WTC11 (cell line): ENCODE data around the gene FGFR4. TPM values are rescaled to one million over a fixed set of nuclear protein-coding genes. Genes with fewer than 3 reads are reported as not detected.

ENCODE experiments used
- ATAC-seq: fragments of 200-7000 bp; cut with Tn5 transposase; 2 replicates; pipeline ENCODE4 v1.10.0; 2021; ENCODE audit warnings: mild to moderate bottlenecking, moderate library complexity
- CTCF ChIA-PET: fragments of 300-600 bp; sonication (Branson Sonifier 250); formaldehyde crosslinking; loops from one replicate; lab custom pipeline; 2021; ENCODE audit warnings: antibody characterized with exemption; lab: Charles Lee
- POLR2A ChIA-PET: fragments of 350-600 bp; sonication (Branson Sonifier 250); formaldehyde crosslinking; loops from one replicate; lab custom pipeline; 2021; ENCODE audit warnings: antibody characterized with exemption; lab: Charles Lee
- DNase-seq: peaks from one replicate; pipeline ENCODE4 v3.0.0; 2021; ENCODE audit warnings: low spot score
- H3K27ac Mint-ChIP-seq: 2 replicates; pipeline ENCODE4 v1.8.0; 2021; ENCODE audit warnings: mixed read lengths
- H3K27me3 Mint-ChIP-seq: 2 replicates; pipeline ENCODE4 v1.8.0; 2021; ENCODE audit warnings: low read depth, mild to moderate bottlenecking, moderate library complexity, mixed read lengths
- H3K36me3 Mint-ChIP-seq: 2 replicates; pipeline ENCODE4 v1.8.0; 2021; ENCODE audit warnings: mixed read lengths
- H3K4me1 Mint-ChIP-seq: 2 replicates; pipeline ENCODE4 v1.8.0; 2022; ENCODE audit warnings: mixed read lengths
- H3K4me3 Mint-ChIP-seq: 2 replicates; pipeline ENCODE4 v1.8.0; 2021; ENCODE audit warnings: mild to moderate bottlenecking, moderate library complexity, mixed read lengths
- H3K9me3 Mint-ChIP-seq: 2 replicates; pipeline ENCODE4 v1.8.0; 2021; ENCODE audit warnings: mixed read lengths
- ATF1 ChIP-seq: sonication (generic); formaldehyde crosslinking; IDR thresholded peaks from 2 replicates; pipeline ENCODE4 v1.8.1; 2023; ENCODE audit warnings: mild to moderate bottlenecking, moderate library complexity, missing genetic modification reagents
- ELF4 ChIP-seq: sonication (generic); formaldehyde crosslinking; IDR thresholded peaks from 2 replicates; pipeline ENCODE4 v1.8.1; 2022; ENCODE audit warnings: low read depth, mild to moderate bottlenecking, moderate library complexity, missing genetic modification reagents
- ERG ChIP-seq: fragments of 250-450 bp; sonication (Bioruptor Pico); IDR thresholded peaks from 2 replicates; pipeline ENCODE4 v1.8.0; 2021; ENCODE audit warnings: mild to moderate bottlenecking
- FOXP4 ChIP-seq: sonication (generic); formaldehyde crosslinking; IDR thresholded peaks from 2 replicates; pipeline ENCODE4 v1.8.0; 2022; ENCODE audit warnings: mild to moderate bottlenecking, missing genetic modification reagents
- GABPB1 ChIP-seq: sonication (generic); formaldehyde crosslinking; IDR thresholded peaks from 2 replicates; pipeline ENCODE4 v1.8.1; 2023; ENCODE audit warnings: mild to moderate bottlenecking, missing genetic modification reagents
- SOX15 ChIP-seq: fragments of 250-450 bp; sonication (Bioruptor Pico); IDR thresholded peaks from 2 replicates; pipeline ENCODE4 v1.9.0; 2021; ENCODE audit warnings: mild to moderate bottlenecking
- ZBTB43 ChIP-seq: sonication (generic); formaldehyde crosslinking; IDR thresholded peaks from 2 replicates; pipeline ENCODE4 v1.8.1; 2023; ENCODE audit warnings: mild to moderate bottlenecking, missing genetic modification reagents
- ZNF317 ChIP-seq: sonication (generic); formaldehyde crosslinking; IDR thresholded peaks from 2 replicates; pipeline ENCODE4 v1.8.1; 2023; ENCODE audit warnings: low read depth, mild to moderate bottlenecking, moderate library complexity, missing genetic modification reagents, borderline replicate concordance
- total RNA-seq: library from RNA; stranded (reverse); gene quantifications from 3 replicates; pipeline ENCODE4 v1.2.3, GENCODE V29; 2021

The FGFR4 gene
- total RNA-seq, 1 experiment from 2014 or later = 108 TPM

GRCh38 chr5:177094224-177095087 is 7.7 kb downstream of the FGFR4 start:
- H3K27ac Mint-ChIP-seq = peak overlapping the region; percentile 87; the same call in 1 of the 2 replicates
- POLR2A ChIA-PET = no interaction called here

GRCh38 chr5:177095088-177095669 is 8.5 kb downstream of the FGFR4 start:
- Mint-ChIP-seq H3K27me3 (no peaks in the 10 kb centered on the region), H3K36me3 (peaks cover 29% of the 10 kb centered on the region), H3K4me3 (no peak overlapping the region), H3K27ac (peak overlapping the region; percentile 87; the same call in 1 of the 2 replicates), H3K4me1 (peaks cover 16% of the 10 kb centered on the region), H3K9me3 (no peaks in the 10 kb centered on the region)
- ATAC-seq (no peak), DNase-seq (no peak)
- POLR2A ChIA-PET = no interaction called here
- TF ChIP-seq ZBTB43 (CRISPR knock-in tag) = no peak
- CTCF ChIA-PET = interaction anchor here (1.5 kb wide), 1 partner anchor 17 kb away, joined by 6 read pairs; no protein-coding TSS in a partner anchor

More at GRCh38 chr5:177094224-177095087, 7.7 kb downstream of the FGFR4 start:
- Mint-ChIP-seq H3K4me3 (no peak overlapping the region), H3K4me1 (peaks cover 9% of the 10 kb centered on the region), H3K36me3 (peaks cover 29% of the 10 kb centered on the region), H3K27me3 (no peaks in the 10 kb centered on the region), H3K9me3 (no peaks in the 10 kb centered on the region)
- 0 out of 2 replicates have a peak, but pooled peaks have one; percentile 30 for TF ChIP-seq GABPB1 (CRISPR knock-in tag)
- no peak for TF ChIP-seq ZNF317
- TF ChIP-seq ATF1 = no peak
- TF ChIP-seq FOXP4 = no peak
- TF ChIP-seq ERG (CRISPR knock-in tag) = no peak
- no peak for TF ChIP-seq ELF4 (CRISPR knock-in tag)
- CTCF ChIA-PET = interaction anchor here (1.5 kb wide), 1 partner anchor 18 kb away, joined by 6 read pairs; no protein-coding TSS in a partner anchor
- ATAC-seq (no peak), DNase-seq (no peak)

GRCh38 chr5:177096162-177097015 is 9.7 kb downstream of the FGFR4 start:
- peaks cover 21% of the 10 kb centered on the region for H3K4me1 Mint-ChIP-seq
- no peak overlapping the region for H3K27ac Mint-ChIP-seq
- TF ChIP-seq ELF4 (CRISPR knock-in tag) (no peak), SOX15 (CRISPR knock-in tag) (no peak), ZBTB43 (CRISPR knock-in tag) (no peak)
- no peak overlapping the region for H3K4me3 Mint-ChIP-seq
- H3K9me3 Mint-ChIP-seq = no peaks in the 10 kb centered on the region
- no peaks in the 10 kb centered on the region for H3K27me3 Mint-ChIP-seq
- ChIA-PET POLR2A (no interaction called here), CTCF (interaction anchor here (0.7 to 6.2 kb wide), 4 partner anchors 10 to 213 kb away, joined by 3 to 59 read pairs (median 28); partner anchors contain the start of gene FGFR4)
- ATAC-seq (no peak), DNase-seq (no peak)
- peaks cover 23% of the 10 kb centered on the region for H3K36me3 Mint-ChIP-seq
